ENCODE results near the gene COMMD7. TPM values are rescaled to one million over a fixed set of nuclear protein-coding genes. Genes with fewer than 3 reads are reported as not detected.

Gene COMMD7
- total RNA-seq, 1 experiment from 2014 or later, result 28.3 TPM

DNA sequence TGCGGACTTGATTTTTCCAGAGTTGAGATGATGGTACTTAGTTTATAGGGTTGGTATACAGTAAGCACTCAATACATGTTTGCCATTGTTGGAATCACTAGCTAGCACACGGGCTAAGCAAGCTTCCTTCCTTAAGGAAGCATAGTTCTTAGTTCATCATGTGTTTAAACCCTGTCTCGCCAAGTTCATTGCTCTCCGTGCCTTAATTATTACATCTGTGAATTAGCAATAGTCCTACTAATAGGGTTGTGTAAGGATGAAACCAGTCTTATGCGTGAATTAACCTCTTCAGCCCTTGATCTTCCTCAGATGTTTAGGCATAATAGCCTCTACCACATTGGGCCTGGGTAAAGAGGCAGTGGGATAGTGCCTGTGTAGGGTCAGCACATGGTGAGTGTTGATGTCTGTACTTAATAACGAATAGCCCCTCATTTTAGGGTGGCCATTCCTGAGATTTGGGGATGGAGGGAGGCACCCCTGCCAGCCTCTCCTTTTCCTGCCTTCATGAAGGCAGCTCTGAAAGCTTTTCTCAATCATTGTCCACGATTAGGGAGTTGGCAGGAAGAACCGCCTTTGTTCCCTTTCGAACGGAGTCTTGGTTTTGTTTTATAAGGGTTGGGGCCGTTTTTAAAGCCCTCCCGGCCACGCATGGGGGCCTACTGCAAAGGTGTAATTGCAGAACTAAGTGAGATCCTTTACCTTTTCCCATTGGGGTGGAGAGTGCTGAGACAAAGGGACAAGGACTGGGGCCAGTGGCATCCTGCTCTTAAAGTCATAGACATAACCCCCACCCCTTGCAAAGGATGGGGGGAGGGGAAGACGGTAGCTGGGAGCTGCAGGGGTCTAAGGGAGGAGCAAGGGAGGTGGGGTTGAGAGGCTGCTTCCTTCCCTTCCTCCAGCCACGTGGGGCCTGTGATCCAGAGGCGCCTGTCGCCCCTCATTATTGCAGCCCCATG, 21.0 kb upstream of the COMMD7 start:
- no peak for DNase-seq (ENCODE audit: unreplicated experiment)
- Mint-ChIP-seq H3K4me1 (ENCODE audit: insufficient read depth, unreplicated experiment) (no peaks in the 10 kb centered on the region), H3K9me3 (ENCODE audit: unreplicated experiment) (no peaks in the 10 kb centered on the region), H3K27ac (ENCODE audit: low read depth, unreplicated experiment) (no peak overlapping the region), H3K4me3 (ENCODE audit: unreplicated experiment) (peak overlapping the region; percentile 85), H3K27me3 (ENCODE audit: insufficient read depth, unreplicated experiment) (no peaks in the 10 kb centered on the region), H3K36me3 (ENCODE audit: insufficient read depth, unreplicated experiment) (no peaks in the 10 kb centered on the region)
- TF ChIP-seq, protein P1, sequence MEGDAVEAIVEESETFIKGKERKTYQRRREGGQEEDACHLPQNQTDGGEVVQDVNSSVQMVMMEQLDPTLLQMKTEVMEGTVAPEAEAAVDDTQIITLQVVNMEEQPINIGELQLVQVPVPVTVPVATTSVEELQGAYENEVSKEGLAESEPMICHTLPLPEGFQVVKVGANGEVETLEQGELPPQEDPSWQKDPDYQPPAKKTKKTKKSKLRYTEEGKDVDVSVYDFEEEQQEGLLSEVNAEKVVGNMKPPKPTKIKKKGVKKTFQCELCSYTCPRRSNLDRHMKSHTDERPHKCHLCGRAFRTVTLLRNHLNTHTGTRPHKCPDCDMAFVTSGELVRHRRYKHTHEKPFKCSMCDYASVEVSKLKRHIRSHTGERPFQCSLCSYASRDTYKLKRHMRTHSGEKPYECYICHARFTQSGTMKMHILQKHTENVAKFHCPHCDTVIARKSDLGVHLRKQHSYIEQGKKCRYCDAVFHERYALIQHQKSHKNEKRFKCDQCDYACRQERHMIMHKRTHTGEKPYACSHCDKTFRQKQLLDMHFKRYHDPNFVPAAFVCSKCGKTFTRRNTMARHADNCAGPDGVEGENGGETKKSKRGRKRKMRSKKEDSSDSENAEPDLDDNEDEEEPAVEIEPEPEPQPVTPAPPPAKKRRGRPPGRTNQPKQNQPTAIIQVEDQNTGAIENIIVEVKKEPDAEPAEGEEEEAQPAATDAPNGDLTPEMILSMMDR (IDR thresholded peaks at IDR 0.05; ENCODE audit: unreplicated experiment), result no peak
- intact Hi-C loops (cut with micrococcal nuclease), result loop anchor here (5.0 kb wide), 1 partner anchor 92 kb away; the partner anchor contains the start of gene C20orf203
- POLR2A ChIA-PET, result interaction anchor here (0.9 to 3.5 kb wide), 4 partner anchors 12 to 83 kb away, joined by 3 to 26 read pairs (median 6); partner anchors contain the start of gene COMMD7
- BruUV-seq (replicated peaks), result no TSS peak
- CTCF ChIA-PET, result interaction anchor here (0.6 to 4.8 kb wide), 8 partner anchors 11 to 155 kb away, joined by 3 to 29 read pairs (median 7); partner anchors contain the start of gene C20orf203

DNA sequence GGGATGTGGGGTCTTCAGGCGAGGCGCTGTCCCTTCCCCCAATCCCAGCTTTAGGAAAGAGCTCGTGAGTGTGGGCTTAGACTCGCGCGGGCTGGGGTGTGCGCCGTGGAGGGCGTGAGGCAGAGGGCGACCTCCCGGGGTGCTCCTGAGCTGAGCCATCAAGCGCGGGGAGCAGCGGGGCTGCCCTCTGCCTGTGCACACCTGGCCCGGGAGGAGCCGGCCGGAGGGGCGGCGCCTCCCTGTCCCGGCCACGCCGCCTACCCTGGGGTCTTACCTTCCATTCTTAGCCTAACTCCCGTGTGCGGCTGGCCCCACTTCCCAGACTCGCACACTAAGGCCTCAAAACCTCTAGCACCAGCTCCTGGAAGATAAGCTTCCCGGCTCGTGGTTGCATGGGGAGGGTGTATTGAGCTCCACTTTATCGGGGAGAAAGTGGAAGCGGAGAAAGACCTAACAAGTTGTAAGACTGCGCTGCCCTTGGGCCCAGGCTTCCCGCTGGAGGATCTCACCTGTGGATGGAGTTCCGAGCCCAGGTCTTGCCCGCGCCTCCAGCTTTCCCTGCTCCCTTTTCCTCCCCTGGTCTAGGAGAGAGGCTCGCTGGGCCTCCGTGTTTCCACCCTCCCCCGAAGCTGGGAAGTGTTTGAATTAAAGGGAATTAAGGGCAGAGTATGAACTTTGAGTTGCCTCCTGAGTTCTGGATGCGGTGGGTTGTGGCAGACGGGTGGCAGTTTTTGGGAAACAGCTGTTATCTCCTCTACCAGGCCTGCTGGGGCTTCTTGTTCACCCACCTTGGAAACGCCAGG, 20.1 kb upstream of the COMMD7 start:
- no peaks in the 10 kb centered on the region for H3K4me1 Mint-ChIP-seq (ENCODE audit: insufficient read depth, unreplicated experiment)
- no peaks in the 10 kb centered on the region for H3K36me3 Mint-ChIP-seq (ENCODE audit: insufficient read depth, unreplicated experiment)
- no peaks in the 10 kb centered on the region for H3K9me3 Mint-ChIP-seq (ENCODE audit: unreplicated experiment)
- H3K27me3 Mint-ChIP-seq (ENCODE audit: insufficient read depth, unreplicated experiment), result no peaks in the 10 kb centered on the region
- intact Hi-C loops (cut with micrococcal nuclease), result loop anchor here (5.0 kb wide), 1 partner anchor 91 kb away; the partner anchor contains the start of gene C20orf203
- POLR2A ChIA-PET, result interaction anchor here (0.7 to 3.5 kb wide), 7 partner anchors 13 to 94 kb away, joined by 3 to 26 read pairs (median 3); partner anchors contain the start of genes C20orf203 and COMMD7
- no peak for DNase-seq (ENCODE audit: unreplicated experiment)
- BruUV-seq (replicated peaks), result no TSS peak
- CTCF ChIA-PET, result interaction anchor here (0.6 to 3.0 kb wide), 11 partner anchors 12 to 544 kb away, joined by 3 to 11 read pairs (median 4); partner anchors contain the start of gene C20orf203
- H3K4me3 Mint-ChIP-seq (ENCODE audit: unreplicated experiment), result peak overlapping the region; percentile 85
- peak overlapping the region; percentile 63 for H3K27ac Mint-ChIP-seq (ENCODE audit: low read depth, unreplicated experiment)
- TF ChIP-seq, protein P1 (IDR thresholded peaks at IDR 0.05; ENCODE audit: unreplicated experiment), result no peak

DNA sequence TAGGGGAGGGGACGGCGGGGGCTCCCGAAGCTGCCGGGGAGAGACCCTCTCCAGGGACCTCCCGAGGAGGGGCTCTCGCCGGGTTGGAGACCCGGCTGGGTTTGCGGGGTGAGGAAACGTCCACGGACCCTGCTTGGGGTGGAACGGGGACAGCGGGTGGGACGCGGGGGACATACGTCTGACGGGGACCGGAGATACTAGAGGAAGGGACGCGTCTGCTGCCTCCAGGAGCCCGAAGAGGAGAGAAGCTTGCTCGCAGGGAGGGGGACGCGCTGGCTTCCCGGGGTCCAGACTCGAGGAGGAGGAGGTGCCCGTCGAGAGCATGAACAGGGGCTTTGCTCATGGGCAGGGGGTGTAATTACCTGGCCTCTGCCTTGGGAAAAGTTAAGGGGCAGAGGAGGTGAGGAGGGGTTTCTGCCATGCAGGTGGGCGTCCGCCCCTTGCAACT, 19.5 kb upstream of the COMMD7 start:
- BruUV-seq (replicated peaks), result no TSS peak
- H3K27ac Mint-ChIP-seq (ENCODE audit: low read depth, unreplicated experiment), result peak overlapping the region; percentile 63
- TF ChIP-seq, protein P1 (IDR thresholded peaks at IDR 0.05; ENCODE audit: unreplicated experiment), result no peak
- H3K27me3 Mint-ChIP-seq (ENCODE audit: insufficient read depth, unreplicated experiment), result no peaks in the 10 kb centered on the region
- H3K4me3 Mint-ChIP-seq (ENCODE audit: unreplicated experiment), result peak overlapping the region; percentile 85
- no peaks in the 10 kb centered on the region for H3K36me3 Mint-ChIP-seq (ENCODE audit: insufficient read depth, unreplicated experiment)
- intact Hi-C loops (cut with micrococcal nuclease), result loop anchor here (5.0 kb wide), 1 partner anchor 90 kb away; the partner anchor contains the start of gene C20orf203
- no peak for DNase-seq (ENCODE audit: unreplicated experiment)
- no peaks in the 10 kb centered on the region for H3K9me3 Mint-ChIP-seq (ENCODE audit: unreplicated experiment)
- POLR2A ChIA-PET, result interaction anchor here (0.7 to 3.5 kb wide), 9 partner anchors 9 to 971 kb away, joined by 3 to 26 read pairs (median 3); partner anchors contain the start of genes C20orf203 and COMMD7
- no peaks in the 10 kb centered on the region for H3K4me1 Mint-ChIP-seq (ENCODE audit: insufficient read depth, unreplicated experiment)
- CTCF ChIA-PET, result interaction anchor here (0.6 to 3.0 kb wide), 10 partner anchors 12 to 545 kb away, joined by 3 to 11 read pairs (median 4); partner anchors contain the start of gene C20orf203
